Activated CD8-positive, alpha-beta memory T cell treated with anti-CD3 and anti-CD28 coated beads, Interleukin-2, amount 50 U/mL, for 24 hours (primary cell): ENCODE results near the gene GHRHR.

ENCODE experiments used
- DNase-seq: peaks from one replicate; pipeline ENCODE4 v3.0.0-alpha.2; 2020; ENCODE audit errors: extremely low read depth

GHRHR gene

DNA sequence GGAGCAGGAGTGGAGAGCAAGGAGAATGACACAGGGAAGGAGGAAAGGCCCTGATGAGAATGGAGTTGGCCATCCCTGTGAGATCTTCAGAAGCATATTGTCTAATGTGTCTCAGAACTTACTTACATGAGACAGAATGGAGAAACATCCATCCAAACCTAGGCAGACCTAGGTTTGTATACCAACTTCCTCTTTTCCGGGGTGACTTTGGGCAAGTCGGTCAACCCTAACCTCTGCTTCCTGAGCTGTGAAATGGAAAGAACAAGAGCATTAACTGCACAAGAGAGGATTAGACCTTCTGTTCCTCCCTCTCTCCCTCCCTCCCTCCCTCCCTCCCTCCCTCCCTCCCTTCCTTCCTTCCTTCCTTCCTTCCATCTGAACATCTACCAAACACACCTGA lies 4.5 kb downstream of the GHRHR start:
- no peak for DNase-seq

DNA sequence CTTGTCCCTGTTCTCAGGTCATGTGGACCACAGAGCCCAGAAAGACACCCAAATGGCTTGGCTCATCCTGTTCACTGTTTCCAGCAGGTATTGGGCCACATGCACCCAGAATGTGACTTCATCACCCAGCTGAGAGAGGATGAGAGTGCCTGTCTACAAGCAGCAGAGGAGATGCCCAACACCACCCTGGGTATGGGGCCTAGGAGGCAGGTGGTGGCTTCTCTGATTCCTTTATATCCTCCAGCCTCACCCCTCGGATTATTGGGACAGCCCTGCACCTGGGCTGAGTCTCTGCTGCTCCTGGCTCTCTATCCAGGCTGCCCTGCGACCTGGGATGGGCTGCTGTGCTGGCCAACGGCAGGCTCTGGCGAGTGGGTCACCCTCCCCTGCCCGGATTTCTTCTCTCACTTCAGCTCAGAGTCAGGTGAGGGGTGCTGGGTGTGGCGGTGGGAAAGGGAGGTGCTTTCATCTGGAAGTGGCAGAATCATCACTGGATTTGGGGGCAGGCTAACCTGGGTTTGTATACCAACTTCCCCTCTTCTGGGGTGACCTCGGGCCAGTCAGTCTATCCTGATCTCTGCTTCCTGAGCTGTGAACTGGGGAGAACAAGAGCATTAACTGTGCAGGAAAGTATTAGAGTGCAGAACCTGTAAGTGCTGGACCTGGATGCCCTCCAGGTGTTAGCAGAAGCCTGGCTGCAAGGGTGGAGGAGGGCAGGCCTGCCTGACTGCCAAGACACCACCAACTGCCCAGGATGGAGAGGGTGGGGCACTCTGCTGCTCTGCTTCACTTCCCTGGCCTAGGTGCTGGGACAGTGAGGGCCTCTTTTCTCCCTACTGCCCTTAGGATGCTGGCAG lies 5.2 kb downstream of the GHRHR start:
- no peak for DNase-seq

DNA sequence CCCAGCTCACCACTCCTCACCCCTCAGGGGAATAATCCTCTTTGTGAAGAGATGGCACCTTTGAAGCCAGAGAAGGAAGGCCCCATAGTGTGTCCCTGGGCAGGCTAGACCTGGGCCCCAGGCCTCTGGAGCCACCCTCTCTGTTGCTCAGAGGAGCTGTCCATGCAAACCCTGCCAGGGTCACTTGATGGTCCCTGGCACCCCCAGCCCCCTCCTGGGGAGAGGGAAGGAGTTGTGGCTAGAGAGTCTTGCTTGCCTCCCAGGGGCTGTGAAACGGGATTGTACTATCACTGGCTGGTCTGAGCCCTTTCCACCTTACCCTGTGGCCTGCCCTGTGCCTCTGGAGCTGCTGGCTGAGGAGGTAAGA lies 5.8 kb downstream of the GHRHR start:
- no peak for DNase-seq

DNA sequence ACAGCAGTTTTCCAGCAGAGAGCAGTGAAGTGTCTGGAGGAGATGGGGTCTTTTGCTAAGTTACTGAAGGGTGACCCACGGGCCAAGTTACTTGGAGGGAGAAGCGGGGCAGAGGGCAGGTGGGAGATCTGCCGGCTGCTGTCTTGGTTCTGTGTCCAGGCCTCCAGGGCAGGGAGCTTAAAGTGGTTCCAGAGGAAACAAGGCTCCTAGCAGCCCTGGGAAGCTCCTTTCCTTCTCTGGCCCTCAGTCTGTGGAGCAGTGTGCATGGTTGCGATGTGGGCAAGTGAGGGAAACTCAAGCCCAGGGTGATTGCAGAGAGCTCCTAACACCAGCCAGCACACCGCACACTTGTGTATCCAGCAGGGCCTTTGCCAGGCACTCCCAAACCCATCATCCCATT lies 6.3 kb downstream of the GHRHR start:
- DNase-seq = no peak

DNA sequence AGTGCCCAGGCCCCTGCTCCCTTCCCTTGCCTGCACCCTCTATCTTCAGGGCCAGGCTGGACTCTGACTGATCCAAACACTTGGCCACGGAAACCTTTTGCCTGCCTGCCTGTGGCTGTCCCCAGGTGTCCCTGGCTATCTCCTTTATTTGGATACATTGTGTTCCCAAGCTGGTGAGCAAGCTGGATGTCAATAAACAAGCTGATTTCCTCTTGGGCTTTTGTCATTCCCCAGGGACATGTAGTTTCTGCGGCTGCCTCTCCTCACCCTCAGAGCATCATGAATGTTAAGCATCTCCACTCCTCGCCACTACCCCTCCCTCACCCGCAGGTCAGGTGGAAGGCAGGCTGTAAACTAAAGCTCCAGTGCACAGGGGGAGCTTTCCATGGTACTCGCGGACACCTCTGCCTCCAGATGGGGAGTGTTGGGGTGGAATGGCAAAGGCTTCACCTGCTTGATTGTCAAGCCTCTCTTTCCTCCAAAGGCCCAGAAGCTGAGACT lies 6.9 kb downstream of the GHRHR start:
- no peak for DNase-seq

DNA sequence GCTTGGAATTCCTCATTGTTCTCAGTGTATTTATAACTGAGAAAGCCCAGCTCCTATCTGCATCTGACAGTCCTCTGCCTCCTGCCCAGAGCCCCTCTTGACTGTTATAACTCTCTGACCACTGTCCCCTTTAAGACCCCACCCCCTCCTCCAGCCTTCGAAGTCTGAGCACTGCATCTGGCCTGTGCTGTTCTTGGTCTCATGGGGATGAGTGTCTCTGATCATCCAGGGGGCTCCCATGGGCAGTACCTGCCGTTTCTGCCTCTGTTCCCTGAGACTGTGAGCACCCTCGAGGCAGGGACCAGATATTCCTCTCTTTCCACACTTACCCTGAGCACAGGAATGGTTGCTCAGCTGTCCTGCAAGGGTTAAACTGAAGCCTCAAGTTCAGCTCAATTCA lies 7.7 kb downstream of the GHRHR start:
- DNase-seq = no peak

DNA sequence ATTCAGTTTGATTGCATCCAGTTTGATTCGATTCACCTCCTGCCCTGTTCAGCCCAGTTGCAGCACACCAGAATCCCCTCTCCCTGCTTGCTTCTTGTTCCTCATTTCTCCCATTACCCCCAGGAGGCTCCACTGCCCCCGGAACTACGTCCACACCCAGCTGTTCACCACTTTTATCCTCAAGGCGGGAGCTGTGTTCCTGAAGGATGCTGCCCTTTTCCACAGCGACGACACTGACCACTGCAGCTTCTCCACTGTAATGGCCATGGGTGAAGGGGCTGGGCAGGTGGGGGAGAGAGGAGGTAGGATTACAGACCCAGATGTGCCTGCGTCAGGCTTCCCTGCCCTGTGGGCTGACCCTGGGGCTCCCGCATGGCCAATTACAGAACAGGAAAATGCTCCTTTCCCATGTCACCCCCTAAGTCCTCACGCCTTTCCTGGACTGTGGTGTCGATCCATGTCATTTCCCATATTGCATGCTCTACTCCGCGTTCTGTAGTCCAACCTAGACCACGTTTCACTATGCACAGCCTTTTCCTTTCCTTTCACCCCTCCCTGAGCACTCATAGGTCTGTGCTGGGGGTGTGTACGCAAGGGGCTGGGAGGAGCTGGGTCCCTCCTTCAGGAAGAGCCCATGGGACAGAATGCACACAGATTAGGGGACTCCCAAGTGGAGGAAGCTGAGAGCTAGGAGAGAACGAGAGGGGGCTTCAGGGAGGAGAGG lies 8.2 kb downstream of the GHRHR start:
- no peak for DNase-seq

DNA sequence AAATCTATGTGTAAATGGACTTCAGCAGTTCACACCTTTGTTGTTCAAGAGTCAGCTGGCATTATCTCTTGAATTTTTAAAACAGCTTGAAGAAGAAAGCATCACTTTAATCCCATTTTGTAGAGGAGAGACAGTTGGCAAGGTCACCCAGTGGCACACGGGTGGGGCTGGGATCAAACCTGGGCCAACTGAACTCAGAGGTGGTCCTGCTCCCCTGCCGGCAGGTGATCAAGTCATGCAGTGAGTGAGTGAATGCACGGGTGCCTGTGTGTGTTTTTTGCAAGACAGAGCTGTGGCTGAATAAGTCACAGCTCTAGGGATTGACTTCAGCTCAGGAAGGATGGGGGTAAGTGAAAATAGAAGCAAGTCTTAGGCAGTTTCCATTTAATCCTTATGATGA lies 9.5 kb downstream of the GHRHR start:
- DNase-seq = no peak

DNA sequence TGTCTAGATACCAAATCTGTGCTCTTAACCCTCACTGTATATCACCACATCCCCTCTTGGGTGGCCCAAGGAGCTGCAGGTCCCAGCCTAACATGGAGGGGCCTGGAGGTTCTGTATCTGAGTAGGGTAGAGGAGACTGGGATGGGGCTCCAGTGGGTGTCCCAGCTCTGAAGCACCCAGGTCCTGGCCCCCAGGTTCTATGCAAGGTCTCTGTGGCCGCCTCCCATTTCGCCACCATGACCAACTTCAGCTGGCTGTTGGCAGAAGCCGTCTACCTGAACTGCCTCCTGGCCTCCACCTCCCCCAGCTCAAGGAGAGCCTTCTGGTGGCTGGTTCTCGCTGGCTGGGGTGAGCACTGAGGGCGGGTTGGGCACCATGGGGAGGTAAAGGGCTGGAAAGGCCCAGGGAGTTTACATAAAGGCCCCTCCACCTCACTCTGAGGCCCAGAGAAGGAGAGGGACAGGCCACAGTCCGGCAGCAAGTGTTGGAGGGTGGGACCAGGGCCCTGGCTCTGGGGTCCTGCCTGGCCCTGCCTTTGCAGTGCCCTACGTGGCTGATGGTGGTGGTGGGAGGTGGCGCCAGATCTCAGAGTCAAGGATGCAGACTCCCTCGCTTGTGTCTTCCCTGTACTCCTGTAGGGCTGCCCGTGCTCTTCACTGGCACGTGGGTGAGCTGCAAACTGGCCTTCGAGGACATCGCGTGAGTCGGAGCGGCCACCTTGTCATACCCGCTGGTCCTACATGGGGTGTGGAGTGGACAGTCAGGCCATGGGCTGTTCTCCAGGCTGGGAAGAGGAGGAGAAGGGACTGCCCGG lies 10.2 kb downstream of the GHRHR start:
- no peak for DNase-seq

DNA sequence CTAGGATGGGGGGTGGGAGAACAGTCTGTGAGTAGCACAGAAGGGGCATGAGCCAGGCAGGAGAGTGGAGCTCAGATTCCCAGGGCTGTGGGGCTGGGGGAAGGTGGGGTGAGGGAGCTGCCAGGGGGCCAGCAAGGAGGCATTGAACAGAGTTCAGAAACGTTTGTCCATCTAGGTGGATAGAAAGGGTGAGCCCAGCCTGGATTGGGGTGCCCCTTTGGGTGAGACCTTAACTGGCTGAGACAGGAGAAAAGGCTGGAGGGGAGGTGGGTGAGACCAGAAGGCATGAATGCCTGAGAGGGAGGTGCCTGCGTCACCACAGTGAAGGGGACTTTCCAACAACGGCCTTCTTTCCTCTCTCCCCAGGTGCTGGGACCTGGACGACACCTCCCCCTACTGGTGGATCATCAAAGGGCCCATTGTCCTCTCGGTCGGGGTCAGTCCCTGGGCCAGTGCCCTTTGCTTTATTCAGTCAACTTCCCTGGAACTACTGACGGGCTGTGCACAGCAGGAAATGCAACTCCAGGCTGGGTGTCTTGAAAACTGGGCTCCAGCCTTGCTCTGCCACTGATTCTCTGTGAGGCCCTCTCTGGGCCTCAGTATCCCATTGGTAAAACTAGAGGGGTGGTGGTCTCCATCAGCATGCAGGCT lies 11.0 kb downstream of the GHRHR start:
- DNase-seq = no peak

DNA sequence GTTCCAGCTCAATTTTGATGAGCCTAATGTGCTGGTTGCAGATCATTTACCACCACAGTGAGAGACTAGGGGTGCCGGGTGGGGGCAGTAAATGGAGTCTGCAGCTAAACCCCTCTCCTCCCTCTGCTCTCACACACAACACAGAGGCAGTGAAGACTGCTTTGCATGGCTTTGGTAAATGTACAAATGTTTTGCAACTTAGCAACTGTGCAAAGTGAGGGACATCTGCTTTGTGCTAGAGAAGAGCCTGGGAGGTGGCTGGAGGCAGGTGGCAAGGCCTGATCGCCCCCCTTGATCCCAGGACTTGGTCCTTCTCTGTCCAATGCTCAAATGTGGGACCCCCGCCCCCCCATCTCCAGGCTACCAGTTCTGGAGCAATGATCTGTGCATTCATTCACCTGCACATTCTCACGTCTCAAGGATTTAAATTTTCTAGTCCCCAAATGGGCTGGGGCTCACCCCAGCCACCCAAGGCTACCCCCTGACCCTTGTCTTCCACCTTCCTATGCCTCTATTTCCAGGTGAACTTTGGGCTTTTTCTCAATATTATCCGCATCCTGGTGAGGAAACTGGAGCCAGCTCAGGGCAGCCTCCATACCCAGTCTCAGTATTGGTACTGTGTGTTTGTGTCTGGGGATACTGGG lies 11.6 kb downstream of the GHRHR start:
- DNase-seq = no peak

DNA sequence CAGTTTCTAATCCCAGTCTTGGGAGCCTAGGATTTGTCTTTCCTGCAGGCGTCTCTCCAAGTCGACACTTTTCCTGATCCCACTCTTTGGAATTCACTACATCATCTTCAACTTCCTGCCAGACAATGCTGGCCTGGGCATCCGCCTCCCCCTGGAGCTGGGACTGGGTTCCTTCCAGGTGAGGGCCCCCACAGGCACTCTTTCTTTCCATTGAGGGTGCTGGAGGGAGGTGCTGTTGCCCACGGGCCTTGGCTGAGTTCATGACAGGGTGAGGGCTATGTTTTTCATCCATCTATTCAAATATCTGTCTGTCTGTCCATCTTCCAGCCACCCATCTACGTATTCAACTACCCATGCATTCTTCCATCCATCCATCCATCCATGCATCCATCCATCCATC lies 12.6 kb downstream of the GHRHR start:
- DNase-seq = no peak

DNA sequence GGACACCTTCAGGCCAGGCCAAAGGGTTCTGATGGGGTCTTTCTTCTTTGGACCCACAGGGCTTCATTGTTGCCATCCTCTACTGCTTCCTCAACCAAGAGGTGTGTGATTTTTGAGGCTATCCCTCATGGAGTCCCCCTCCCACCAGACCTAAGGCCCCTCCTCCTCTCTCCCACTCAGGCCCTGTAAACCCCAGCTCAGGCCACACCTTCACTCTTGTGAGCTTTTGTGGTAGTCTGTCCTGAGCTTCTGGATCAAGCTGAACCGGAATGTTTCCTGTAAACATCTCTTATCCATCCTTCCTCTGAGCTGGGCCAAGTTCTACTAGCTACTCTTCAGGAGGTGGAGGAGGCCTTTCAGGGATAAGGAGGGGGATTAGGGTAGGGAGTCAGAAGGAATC lies 13.5 kb downstream of the GHRHR start:
- DNase-seq = no peak

DNA sequence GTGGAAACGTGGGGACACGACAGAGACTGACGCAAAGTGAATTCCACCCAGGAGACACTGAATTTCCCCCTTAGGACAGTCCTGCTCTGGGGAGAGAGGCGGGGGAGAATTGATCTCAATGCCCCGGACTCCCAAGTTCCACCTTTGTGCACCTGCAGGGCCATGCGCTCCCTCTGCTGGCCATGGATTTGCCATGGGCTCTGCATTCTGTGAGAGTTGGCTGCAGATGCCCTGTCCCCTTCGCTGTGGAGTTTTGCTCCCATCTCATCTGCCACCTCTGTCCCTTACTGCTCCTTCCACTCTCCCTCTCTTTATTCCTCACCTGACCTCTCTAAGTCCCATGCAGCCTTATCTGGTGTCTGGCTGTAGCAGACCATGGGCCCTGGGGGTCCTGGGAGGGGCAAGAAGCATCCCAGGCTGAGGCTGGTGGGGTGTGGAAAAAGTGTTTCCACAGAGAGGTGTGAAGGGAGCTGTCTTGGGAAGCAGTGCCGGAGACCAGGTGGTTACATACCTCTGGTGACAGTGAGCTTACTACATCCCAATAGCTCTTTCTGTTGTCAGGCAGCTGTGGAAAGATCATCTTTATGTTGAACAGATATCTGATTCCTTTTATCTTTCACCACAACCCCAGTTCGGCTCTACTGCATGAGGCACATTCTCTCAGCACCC lies 14.3 kb downstream of the GHRHR start:
- DNase-seq = no peak

DNA sequence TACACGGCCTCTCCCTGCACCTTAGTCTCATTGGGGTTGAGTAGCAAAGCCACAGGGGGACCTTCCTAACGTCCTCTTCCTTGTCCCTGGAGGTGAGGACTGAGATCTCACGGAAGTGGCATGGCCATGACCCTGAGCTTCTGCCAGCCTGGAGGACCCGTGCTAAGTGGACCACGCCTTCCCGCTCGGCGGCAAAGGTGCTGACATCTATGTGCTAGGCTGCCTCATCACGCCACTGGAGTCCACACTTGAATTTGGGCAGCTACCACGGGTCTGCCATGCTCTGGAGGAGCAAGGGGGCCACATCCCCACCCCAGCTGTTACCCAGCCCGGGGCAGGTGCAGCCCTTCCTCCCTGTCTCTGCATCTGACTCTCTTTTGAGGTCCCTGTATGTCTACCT lies 15.3 kb downstream of the GHRHR start:
- no peak for DNase-seq

DNA sequence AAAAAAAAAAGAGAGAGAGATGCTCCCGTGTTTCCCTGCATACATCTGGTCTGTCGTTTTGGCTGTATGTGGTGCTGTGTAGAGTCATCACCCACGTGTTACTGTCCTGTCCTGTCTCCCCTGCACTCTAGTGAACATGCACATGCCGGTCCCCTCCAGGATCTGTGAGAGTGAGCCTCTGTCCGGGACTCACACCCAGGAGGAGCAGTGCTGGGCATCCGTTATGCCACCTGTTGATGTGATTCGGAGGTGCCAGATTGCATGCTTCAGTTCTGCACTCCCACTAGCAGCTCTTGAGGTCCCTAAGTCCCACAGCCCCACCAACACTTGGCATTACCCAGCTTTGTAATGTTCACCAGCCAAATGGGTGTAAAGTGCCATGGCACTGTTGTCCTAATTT lies 16.4 kb downstream of the GHRHR start:
- no peak for DNase-seq

DNA sequence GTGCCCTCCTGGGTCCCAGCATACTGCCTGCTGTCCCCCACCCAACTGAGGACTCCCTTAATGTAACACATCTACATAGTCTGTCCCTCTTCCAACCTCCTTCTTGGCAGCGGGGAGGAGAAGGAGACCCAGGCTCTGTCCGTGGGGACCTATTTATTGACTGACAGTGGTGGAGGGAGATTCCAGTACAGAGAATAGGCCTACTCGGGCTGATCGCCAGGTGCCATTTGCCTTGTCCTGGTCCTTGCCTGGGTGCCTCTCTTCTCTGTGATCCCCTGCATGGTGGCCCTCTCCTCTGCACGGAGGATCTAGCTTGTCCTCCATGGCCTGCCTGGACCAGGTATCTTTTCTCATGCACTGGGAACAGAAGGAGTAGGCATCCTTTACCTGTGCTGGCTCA lies 17.0 kb downstream of the GHRHR start:
- DNase-seq = no peak

DNA sequence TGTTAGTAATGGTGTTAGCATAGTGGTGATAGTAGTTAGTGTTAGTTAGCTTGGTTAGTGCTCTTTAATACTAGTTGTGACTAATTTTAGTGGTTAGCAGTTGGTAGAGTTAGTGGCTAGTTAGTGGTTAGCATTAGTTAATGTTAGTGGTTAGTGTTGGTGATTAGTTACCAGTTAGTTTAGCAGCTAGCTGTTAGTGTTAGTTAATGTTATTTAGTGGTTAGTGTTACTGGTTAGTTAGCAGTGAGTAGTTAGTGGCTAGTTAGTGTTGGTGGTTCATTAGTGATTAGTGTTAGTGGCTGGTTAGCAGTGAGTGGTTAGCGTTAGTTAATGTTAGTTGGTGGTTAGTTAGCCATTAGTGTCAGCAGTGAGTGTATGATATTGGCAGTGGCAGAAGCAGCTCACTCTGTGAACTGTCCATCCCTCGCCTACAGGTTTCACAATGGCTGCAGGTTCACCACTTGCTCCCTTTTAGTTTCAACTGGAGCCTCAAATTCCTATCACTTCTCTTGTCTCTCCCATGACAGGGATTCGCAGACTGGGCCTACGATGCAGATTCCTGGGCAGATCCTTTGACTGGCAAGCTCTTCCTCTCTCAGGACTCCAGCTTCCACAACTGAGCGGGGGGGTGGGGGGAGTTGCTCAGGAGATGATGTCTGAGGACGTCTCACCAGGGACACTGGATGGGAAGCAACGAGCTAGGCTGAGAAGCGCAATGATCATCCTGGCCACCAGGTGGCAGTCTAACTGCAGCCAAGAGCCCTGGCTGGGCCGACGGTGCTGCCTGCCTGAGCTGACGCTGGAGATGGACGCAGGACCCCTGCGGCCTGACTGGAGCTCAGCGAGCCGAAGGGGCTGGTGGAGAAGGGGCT lies 19.5 kb downstream of the GHRHR start:
- DNase-seq = peak; percentile 49

DNA sequence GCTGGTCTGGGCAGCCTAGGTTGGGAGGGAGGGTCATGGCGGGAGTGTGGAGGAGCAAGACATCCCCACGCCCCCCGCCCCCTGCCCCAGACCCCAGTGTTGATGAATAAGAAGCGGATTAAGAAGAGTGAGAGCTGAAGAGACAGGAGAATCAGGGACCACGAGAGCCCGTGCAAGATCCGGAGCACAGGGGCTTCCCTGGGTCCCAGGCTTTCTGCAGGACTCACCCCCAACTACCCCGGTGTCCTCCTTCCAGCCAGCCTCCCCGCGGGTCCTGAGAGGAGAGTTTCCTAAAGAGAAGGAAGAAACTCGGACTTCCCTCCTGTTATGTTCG lies 20.1 kb downstream of the GHRHR start:
- no peak for DNase-seq
